Measurements from ENCODE around the gene LDLRAD2. TPM values are rescaled to one million over a fixed set of nuclear protein-coding genes. Genes with fewer than 3 reads are reported as not detected.

The LDLRAD2 gene
- total RNA-seq, 1 experiment from 2014 or later: not detected

GRCh38 chr1:21786640-21787039, 25.4 kb upstream of the LDLRAD2 start:
- BruUV-seq (replicated peaks): no TSS peak
- Histone ChIP-seq H3K27ac (ENCODE audit: low read depth, low read length) (no peak overlapping the region), H3K9me2 (ENCODE audit: insufficient read depth) (no peaks in the 10 kb centered on the region), H3K4me1 (ENCODE audit: control insufficient read depth in 1 of 2, insufficient read depth in 2 of 2, low read length in 2 of 2) (peaks cover 2 to 23% of the 10 kb centered on the region in 2 experiments; a peak in 3 of 4 replicates), H3K36me3 (ENCODE audit: control insufficient read depth in 1 of 2, insufficient read depth in 2 of 2, low read length in 2 of 2) (no peaks in the 10 kb centered on the region), H3K9ac (ENCODE audit: low read length) (no peak overlapping the region), H3K9me3 (ENCODE audit: control insufficient read depth in 1 of 2, insufficient read depth in 1 of 2, low read depth in 1 of 2, low read length in 2 of 2) (no peaks in the 10 kb centered on the region), H3K4me2 (ENCODE audit: low read length) (no peak overlapping the region), H4K20me1 (ENCODE audit: insufficient read depth) (no peaks in the 10 kb centered on the region), H3K79me2 (ENCODE audit: insufficient read depth, low read length) (peaks cover 11% of the 10 kb centered on the region), H3K27me3 (ENCODE audit: insufficient read depth, low read length) (no peaks in the 10 kb centered on the region), H3K4me3 (replicated peaks in 1 of 2; ENCODE audit: low read depth in 1 of 2, low read length in 2 of 2) (no peak overlapping the region), H2AFZ (ENCODE audit: low read depth, low read length, poor library complexity, severe bottlenecking) (no peak overlapping the region)
- no peak for DNase-seq (ENCODE audit: low read depth, low spot score)
- no peak for TF ChIP-seq ZFX (IDR thresholded peaks at IDR 0.05)
- no peak for TF ChIP-seq SIN3A (IDR thresholded peaks at IDR 0.05; ENCODE audit: low read depth)
- no peak for TF ChIP-seq ATF3 (IDR thresholded peaks at IDR 0.05)
- no peak for TF ChIP-seq ZBTB33 (IDR thresholded peaks at IDR 0.05; ENCODE audit: extremely low read depth, insufficient replicate concordance, low read length)
- no peak for TF ChIP-seq CTCF (IDR thresholded peaks at IDR 0.05 in 2 of 3, conservative IDR thresholded peaks at IDR 0.05 in 1 of 3; ENCODE audit: borderline replicate concordance in 1 of 3, insufficient read depth in 1 of 3, low read depth in 2 of 3, low read length in 2 of 3)
- TF ChIP-seq POLR2AphosphoS5 (IDR thresholded peaks at IDR 0.05; ENCODE audit: low read depth, low read length): no peak
- no peak for TF ChIP-seq SRF (IDR thresholded peaks at IDR 0.05; ENCODE audit: low read depth)
- TF ChIP-seq ZNF274 (IDR thresholded peaks at IDR 0.05; ENCODE audit: low read depth, low read length): no peak
- CTCF ChIA-PET: no interaction called here
- RAD21 ChIA-PET (ENCODE audit: low non-redundant PET in 1 of 2, low total read pairs in 2 of 2, uncharacterized antibody in 2 of 2, unreplicated experiment in 2 of 2): no interaction called here
- ATAC-seq: no peak
- POLR2A ChIA-PET: no interaction called here
- intact Hi-C loops (cut with micrococcal nuclease): no loop called here

Measured in HCT116 (cell line).